Keratinocyte (primary cell): ENCODE measurements around the gene PRDX5. TPM values are rescaled to one million over a fixed set of nuclear protein-coding genes. Genes with fewer than 3 reads are reported as not detected.
A peak's percentile ranks its signal among the peaks of the same experiment; 100 is the strongest.

Experiments used
- DNase-seq: peaks from one replicate; pipeline ENCODE4 v3.0.0-alpha.2; 2011; ENCODE audit warnings: low read depth, missing footprints, low spot score
- FAIRE-seq: peaks from 2 replicates; lab custom pipeline; 2011; peaks lifted over from hg19 to GRCh38; lab: Jason Lieb, UNC
- H2AFZ ChIP-seq: 2 replicates; pipeline ENCODE4 v1.6.0; 2012; ENCODE audit warnings: low read length, control low read depth, inconsistent platforms; ENCODE audit not compliant: control insufficient read depth
- H3K27ac ChIP-seq: 2 replicates; pipeline ENCODE4 v1.5.1; 2011; ENCODE audit warnings: low read length; ENCODE audit not compliant: control insufficient read depth, insufficient read depth
- H3K27me3 ChIP-seq: 3 replicates; pipeline ENCODE4 v1.6.0; 2011; ENCODE audit warnings: low read length; ENCODE audit not compliant: control insufficient read depth, insufficient read depth; ENCODE audit errors: extremely low read depth
- H3K36me3 ChIP-seq, 2 experiments: 2 replicates in 1 of 2; 3 replicates in 1 of 2; pipeline ENCODE4 v1.5.1; 2011; ENCODE audit warnings: low read length in 2 of 2, mild to moderate bottlenecking in 1 of 2; ENCODE audit not compliant: control insufficient read depth in 2 of 2, insufficient read depth in 2 of 2; ENCODE audit errors: extremely low read depth in 1 of 2
- H3K4me1 ChIP-seq: 3 replicates; pipeline ENCODE4 v1.5.1; 2011; ENCODE audit warnings: low read length; ENCODE audit not compliant: control insufficient read depth, insufficient read depth; ENCODE audit errors: extremely low read depth
- H3K4me2 ChIP-seq: 3 replicates; pipeline ENCODE4 v1.6.0; 2011; ENCODE audit warnings: low read depth, low read length; ENCODE audit not compliant: control insufficient read depth, insufficient read depth; ENCODE audit errors: extremely low read depth
- H3K4me3 ChIP-seq, 3 experiments: fragments of 200-600 bp in 1 of 3; sonication (generic) in 1 of 3; 2 replicates in 2 of 3; 3 replicates in 1 of 3; pipeline ENCODE4 v1.5.1; 2011 to 2016; ENCODE audit warnings: low read length in 3 of 3, mild to moderate bottlenecking in 3 of 3, control low read depth in 2 of 3, inconsistent platforms in 1 of 3, low read depth in 1 of 3, mixed read lengths in 1 of 3, mixed run types in 1 of 3, moderate library complexity in 1 of 3; ENCODE audit not compliant: control insufficient read depth in 2 of 3, insufficient read depth in 2 of 3; ENCODE audit errors: extremely low read depth in 1 of 3
- H3K79me2 ChIP-seq: 2 replicates; pipeline ENCODE4 v1.6.0; 2012; ENCODE audit warnings: low read length; ENCODE audit not compliant: control insufficient read depth, insufficient read depth
- H3K9ac ChIP-seq: 3 replicates; pipeline ENCODE4 v1.6.0; 2011; ENCODE audit warnings: low read length; ENCODE audit not compliant: control insufficient read depth, insufficient read depth; ENCODE audit errors: extremely low read depth
- H3K9me1 ChIP-seq: 3 replicates; pipeline ENCODE4 v1.6.0; 2011; ENCODE audit warnings: low read length; ENCODE audit not compliant: control insufficient read depth, insufficient read depth; ENCODE audit errors: extremely low read depth
- H3K9me3 ChIP-seq: 2 replicates; pipeline ENCODE4 v1.5.1; 2012; ENCODE audit warnings: low read depth, low read length; ENCODE audit not compliant: control insufficient read depth
- H4K20me1 ChIP-seq: 3 replicates; pipeline ENCODE4 v1.6.0; 2011; ENCODE audit warnings: low read length; ENCODE audit not compliant: control insufficient read depth, insufficient read depth; ENCODE audit errors: extremely low read depth
- CTCF ChIP-seq, 3 experiments: IDR thresholded peaks in 1 of 3; conservative IDR thresholded peaks in 1 of 3; optimal IDR thresholded peaks in 1 of 3; 2 replicates in 2 of 3; 3 replicates in 1 of 3; pipeline versions ENCODE3 to v1.5.1; 2011; ENCODE audit warnings: low read length in 3 of 3, mild to moderate bottlenecking in 3 of 3, moderate library complexity in 2 of 3, control low read depth in 1 of 3, inconsistent platforms in 1 of 3; ENCODE audit not compliant: insufficient read depth in 2 of 3; ENCODE audit errors: extremely low read depth in 1 of 3
- EZH2 ChIP-seq: IDR thresholded peaks from one replicate; pipeline ENCODE4 v1.6.1; 2012; ENCODE audit warnings: inconsistent platforms, mild to moderate bottlenecking, low read length, moderate library complexity
- dilution Hi-C: fragments of 300-500 bp; cut with MboI; formaldehyde crosslinking; loops from one replicate; pipeline ENCODE4 v1.7.0; 2020; ENCODE audit warnings: low sequenced_read_pairs; ENCODE audit not compliant: extremely low pct_ligation_motif_present
- polyA plus RNA-seq, 5 experiments: library from polyadenylated mRNA; depleted of rRNA in 3 of 5; stranded (reverse) in 3 of 5; stranded (forward) in 1 of 5; unstranded in 1 of 5; fragments of >200 nt; gene quantifications; 1 replicate in 1 of 5; 2 replicates in 3 of 5; 3 replicates in 1 of 5; pipeline versions ENCODE4 v1.2.1 to v1.2.3, GENCODE V29; 2011 to 2012; ENCODE audit warnings: missing spikeins in 2 of 5, low read depth in 1 of 5, low replicate concordance in 1 of 5

PRDX5 gene
- polyA plus RNA-seq, 1 donor (not counting 4 experiments of a cell fraction or from before 2014, with no cell fraction given), result 590 TPM

DNA sequence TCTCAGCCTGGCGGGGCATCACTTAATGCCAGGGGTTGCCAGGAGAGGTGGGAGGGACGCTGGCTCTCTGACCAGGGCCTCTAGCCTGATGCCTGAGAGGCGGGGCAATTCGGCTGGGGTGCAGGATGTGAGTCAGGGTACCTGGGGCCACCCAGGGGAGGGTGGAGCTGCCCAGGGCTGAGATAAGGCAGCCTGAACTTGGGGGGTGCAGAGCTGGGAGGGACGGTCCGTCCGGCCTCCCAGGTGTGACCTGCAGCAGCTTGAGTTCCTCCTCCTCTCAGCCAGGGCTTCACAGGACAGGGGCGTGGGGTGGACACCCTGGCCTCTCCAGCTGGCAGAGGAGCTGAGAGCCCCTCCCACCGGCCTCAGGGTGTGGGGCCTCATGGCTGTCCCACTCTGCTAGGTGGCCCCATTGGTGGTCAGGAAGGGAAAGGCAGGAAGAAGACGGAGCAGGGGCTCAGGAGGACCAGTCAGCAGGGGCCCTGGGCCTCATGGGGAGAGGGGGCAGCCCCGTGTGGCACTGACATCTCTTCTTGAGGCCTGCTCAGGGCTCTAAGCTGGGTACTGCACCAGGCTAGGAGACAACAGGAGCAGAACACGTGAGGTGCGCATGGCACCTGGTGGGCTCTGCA, 40.1 kb downstream of the PRDX5 start:
- H3K27me3 ChIP-seq, result no peaks in the 10 kb centered on the region

GRCh38 chr11:64358536-64358906, 40.6 kb downstream of the PRDX5 start:
- Histone ChIP-seq H3K9me3 (no peaks in the 10 kb centered on the region), H3K9ac (peak overlapping the region; percentile 86), H3K9me1 (peaks cover 3% of the 10 kb centered on the region), H4K20me1 (peaks cover 6% of the 10 kb centered on the region), H3K36me3 (peaks cover 24 to 31% of the 10 kb centered on the region in 2 experiments), H2AFZ (no peak overlapping the region), H3K4me1 (peaks cover 44% of the 10 kb centered on the region), H3K4me3 (peak overlapping the region; percentile 44 to 93 (median 63)), H3K27me3 (no peaks in the 10 kb centered on the region), H3K4me2 (peak overlapping the region; percentile 87), H3K79me2 (peaks cover 35% of the 10 kb centered on the region), H3K27ac (peak overlapping the region; percentile 88)
- dilution Hi-C loops, result no loop called here
- DNase-seq (no peak), FAIRE-seq (no peak)
- TF ChIP-seq EZH2, result no peak
- TF ChIP-seq CTCF (optimal IDR thresholded peaks at IDR 0.05 in 1 of 3, IDR thresholded peaks at IDR 0.05 in 1 of 3, conservative IDR thresholded peaks at IDR 0.05 in 1 of 3; ENCODE audit: extremely low read depth in 1 of 3, insufficient read depth in 2 of 3, low read length in 3 of 3), result no peak

More for the DNA sequence above, 40.1 kb downstream of the PRDX5 start:
- no peak overlapping the region for H2AFZ ChIP-seq
- peak; percentile 81 for DNase-seq
- peaks cover 22 to 28% of the 10 kb centered on the region in 2 experiments for H3K36me3 ChIP-seq
- no peaks in the 10 kb centered on the region for H3K9me3 ChIP-seq
- H3K9me1 ChIP-seq, result peaks cover 3% of the 10 kb centered on the region
- TF ChIP-seq EZH2 (no peak), CTCF (optimal IDR thresholded peaks at IDR 0.05 in 1 of 3, IDR thresholded peaks at IDR 0.05 in 1 of 3, conservative IDR thresholded peaks at IDR 0.05 in 1 of 3; ENCODE audit: extremely low read depth in 1 of 3, insufficient read depth in 2 of 3, low read length in 3 of 3) (no peak)
- peak overlapping the region in 2 of 3 experiments; percentile 44 to 63 for H3K4me3 ChIP-seq
- peaks cover 32% of the 10 kb centered on the region for H3K79me2 ChIP-seq
- H3K4me2 ChIP-seq, result peak overlapping the region; percentile 87
- dilution Hi-C loops, result no loop called here
- H3K9ac ChIP-seq, result peak overlapping the region; percentile 86
- peak; percentile 84 for FAIRE-seq
- H4K20me1 ChIP-seq, result peaks cover 6% of the 10 kb centered on the region
- peaks cover 44% of the 10 kb centered on the region for H3K4me1 ChIP-seq
- peak overlapping the region; percentile 88 for H3K27ac ChIP-seq
